Activated CD4-positive, CD25-positive, alpha-beta regulatory T cell (primary cell): ENCODE results near the gene PRKAB1.
"Not testable (repeated sequence)": the region's sequence is repeated elsewhere in the genome, so short reads cannot be mapped to it uniquely, and the experiment has no call there.

Experiments
- DNase-seq, 4 experiments: peaks; one replicate each; lab custom pipeline; 2025; lab: John Stamatoyannopoulos, UW

PRKAB1 gene

GRCh38 chr12:119685375-119685774, 17.4 kb downstream of the PRKAB1 start:
- no peak for DNase-seq

GRCh38 chr12:119686355-119686754, 18.4 kb downstream of the PRKAB1 start:
- DNase-seq, result no peak

DNA sequence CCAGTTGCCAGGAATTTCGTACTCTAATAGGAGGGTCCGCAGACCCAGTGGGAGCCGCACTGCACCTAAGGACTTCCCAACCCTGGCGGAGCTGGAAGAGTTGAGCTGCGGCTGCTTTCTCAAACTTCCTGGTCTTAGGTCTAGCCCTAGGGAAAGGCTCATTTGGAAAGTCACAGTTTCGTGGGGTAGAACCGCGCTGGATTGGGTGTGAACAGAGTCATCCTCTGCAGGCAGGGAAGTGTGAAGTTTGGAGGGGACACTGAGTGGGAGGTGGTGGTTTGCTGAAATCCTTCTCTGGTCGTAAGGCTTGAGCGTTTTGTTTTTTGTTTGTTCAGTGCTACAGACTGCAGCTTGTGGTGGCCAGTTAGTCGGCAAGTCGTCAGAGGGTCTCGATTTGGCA, 18.8 kb downstream of the PRKAB1 start:
- no peak for DNase-seq

GRCh38 chr12:119687406-119687805, 19.5 kb downstream of the PRKAB1 start:
- no peak for DNase-seq

GRCh38 chr12:119687879-119688278, 19.9 kb downstream of the PRKAB1 start:
- no peak for DNase-seq

DNA sequence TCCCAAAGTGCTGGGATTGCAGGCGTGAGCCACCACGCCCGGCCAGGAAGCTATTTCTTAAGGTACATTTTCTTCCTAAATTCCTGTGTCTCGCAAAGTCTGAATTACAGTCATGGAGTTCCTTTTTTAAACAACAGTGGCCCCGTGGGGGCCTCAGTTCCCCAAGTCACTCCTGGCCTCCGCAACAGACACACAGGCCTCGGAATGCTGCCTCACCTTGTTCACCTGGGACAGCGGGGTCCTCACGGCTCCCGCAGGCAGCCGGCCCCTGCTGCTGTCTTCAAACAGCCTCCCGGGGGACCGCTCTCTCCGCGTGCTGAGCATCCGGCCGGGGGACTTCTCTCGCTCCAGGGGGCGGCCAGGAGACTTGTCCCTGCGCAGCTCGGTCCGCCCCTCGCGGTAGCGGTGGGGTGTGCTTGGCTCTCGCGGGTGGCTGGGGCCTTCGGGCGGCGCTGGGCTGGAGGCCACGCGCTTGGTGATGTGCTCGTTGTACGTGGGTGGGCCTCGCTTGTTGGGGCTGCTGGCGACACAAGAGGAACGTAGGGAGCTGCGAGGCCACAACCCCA, 22.1 kb downstream of the PRKAB1 start:
- no peak for DNase-seq

- DNase-seq, result no peak
Measured at GRCh38 chr12:119691202-119691810, 23.4 kb downstream of the PRKAB1 start.

DNA sequence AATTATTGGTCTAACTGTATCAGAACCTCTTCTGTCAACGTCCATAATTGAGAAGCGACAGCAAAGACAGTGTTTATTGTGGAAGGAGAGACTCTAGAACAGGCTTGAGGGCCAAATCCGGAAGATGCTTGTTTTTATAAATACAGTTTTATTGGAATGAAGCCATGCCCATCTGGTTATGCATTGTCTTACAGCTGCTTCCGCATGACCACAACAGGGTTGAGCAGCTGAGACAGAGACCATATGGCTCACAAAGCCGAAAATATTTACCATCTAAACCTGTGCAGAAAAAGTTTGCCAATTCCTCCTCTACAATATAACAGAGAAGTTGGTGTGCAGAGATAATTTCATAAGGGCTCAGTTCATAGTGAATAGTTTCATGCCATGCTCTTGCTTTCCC, 24.5 kb downstream of the PRKAB1 start:
- no peak for DNase-seq

GRCh38 chr12:119692997-119693396, 25.1 kb downstream of the PRKAB1 start:
- no peak for DNase-seq

- DNase-seq, result no peak
Measured at GRCh38 chr12:119693511-119693910, 25.6 kb downstream of the PRKAB1 start.

DNA sequence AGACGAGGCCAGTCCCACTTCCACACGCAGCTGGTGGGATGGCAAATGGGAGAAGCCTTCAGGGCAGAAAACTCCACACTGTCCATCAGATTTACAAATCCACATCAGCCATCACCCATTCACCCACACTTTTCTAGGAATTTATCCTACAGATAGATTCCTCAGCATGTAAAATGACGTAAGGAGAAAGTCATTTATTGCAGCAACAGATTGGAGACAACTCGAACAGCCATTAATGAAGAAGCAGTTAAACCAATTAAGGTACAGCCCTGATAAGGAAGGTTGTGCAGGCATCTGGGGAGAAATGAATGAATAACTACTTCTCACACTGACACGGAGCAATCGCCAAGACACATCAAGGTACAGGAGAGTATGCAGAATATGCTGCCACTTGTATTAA, 26.2 kb downstream of the PRKAB1 start:
- DNase-seq, result no peak

DNA sequence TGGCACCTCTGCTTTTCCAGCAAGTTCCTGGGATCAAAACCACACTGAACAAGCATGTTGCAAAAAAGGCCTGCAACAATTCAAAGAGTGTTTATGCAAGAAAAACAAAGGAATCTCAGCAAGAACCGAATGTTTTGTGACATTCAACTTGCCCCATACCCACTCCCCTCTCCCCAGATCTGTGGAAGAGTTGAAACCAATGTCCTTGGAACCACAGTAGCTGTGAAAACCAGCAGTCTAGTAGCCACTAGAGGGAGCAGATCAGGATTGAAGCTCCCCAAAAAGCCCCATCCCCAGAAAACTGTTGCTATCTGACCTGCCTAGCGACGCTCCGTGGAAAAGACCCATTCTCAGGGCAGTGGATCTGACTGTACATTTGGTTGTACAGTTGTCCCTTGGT, 27.1 kb downstream of the PRKAB1 start:
- no peak for DNase-seq

DNA sequence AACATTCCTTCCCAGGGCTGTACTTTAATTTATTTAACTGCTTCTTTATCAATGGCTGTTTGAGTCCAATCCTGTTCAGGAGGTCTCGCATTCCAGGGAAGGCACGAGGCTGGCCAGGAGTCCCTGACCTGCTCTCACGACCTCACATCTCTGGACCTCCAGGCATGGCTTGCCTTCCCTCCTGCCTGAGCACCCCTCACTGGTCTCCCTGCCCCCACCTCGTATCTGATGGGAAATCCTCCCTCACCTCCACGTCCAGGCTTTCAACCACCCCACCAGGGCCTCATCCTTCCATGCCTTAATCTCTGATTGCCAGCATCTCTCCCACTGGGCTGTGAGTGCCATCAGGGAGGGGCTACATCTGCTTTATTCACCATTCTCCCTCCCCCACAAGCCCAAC, 29.0 kb downstream of the PRKAB1 start:
- DNase-seq, result no peak

DNA sequence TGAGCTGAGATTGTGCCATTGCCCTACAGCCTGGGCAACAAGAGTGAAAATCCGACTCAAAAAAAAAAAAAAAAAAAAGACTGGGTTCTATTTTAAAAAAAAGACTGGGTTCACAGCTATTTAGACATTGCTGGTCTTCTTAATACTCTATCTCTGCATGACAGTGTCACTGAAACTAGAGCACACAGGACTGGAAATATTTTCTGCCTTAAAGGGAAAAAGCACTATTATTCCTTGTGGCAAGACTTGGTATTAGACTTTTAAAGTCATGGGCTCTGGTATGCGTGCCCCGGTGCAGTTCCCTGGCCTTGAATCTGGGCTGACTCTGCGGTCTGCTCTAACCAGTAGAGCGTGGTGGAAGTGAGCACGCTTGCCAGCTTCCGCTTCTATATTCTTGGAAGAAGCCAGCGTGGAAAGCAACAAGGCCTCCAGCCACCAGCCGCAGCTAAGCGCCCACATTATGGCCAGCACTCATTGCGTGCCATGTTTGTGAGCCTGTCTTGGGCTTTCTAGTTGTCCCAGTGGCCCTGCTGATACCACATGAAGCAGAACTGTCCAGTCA, 31.3 kb downstream of the PRKAB1 start:
- DNase-seq, result no peak

- no peak for DNase-seq
Measured at GRCh38 chr12:119700078-119700477, 32.1 kb downstream of the PRKAB1 start.

DNA sequence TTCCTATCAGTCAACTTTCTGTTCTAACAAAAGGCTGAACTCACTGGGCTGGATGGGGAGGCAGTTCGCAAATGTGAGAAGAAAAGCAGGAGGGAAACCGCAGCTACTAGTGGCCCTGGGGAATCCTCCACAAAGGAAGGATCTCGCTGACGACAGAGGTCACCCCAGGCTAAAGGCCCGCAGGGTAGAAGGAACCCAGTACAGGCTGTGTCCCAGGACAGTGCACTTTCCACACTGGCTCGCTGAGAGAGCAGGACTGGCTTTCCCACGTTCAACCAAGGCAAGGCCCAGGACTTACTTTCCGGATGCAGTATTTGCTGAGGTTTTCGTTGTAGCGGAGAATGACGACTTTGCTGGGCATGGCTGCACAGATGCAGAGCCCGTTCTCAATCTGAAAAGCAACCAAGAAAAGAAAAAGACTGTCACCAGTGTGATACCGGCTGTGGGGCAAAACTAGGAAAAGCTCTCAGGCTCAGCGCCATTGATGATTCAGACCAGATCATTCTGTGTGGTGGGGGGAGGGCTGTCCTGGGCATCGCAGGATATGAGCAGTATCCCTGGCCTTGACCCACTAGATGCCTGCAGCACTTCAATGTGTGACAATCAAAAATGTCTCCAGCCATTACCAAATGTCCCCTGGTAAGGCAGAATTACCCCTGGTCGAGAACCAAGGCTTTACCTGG, 36.3 kb downstream of the PRKAB1 start:
- DNase-seq, result no peak

GRCh38 chr12:119705182-119705581, 37.2 kb downstream of the PRKAB1 start:
- DNase-seq, result no peak

GRCh38 chr12:119706427-119706826, 38.5 kb downstream of the PRKAB1 start:
- DNase-seq, result not testable (repeated sequence)

- no peak for DNase-seq
Measured at GRCh38 chr12:119710374-119710964, 42.5 kb downstream of the PRKAB1 start.

DNA sequence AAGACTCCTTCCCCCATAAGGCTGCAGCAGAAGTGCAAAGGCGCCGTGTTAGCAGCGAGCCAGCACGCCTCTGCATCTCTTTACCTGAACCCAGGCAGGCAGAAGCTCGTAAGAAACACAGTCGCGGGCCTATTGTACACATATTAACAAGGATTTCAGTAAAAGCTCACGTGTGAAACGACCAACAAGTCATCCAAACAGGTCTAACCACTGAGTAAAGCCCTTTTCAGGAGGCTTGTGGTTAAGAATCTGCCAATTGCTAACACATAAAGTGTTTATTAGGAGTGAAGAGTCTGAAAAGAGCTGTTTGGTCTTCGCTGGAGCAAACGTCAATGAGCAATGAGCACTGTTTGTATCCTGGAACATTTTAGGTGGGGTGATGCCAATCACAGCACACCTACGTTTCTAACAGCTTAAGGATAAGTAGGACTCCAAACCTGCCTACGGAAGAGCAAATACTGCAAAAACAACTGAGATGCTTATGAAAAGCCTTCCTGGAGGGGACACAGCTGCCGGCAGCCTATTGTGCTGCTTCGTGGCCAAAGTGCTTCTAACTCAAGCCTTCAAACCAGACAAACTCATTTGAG, 43.1 kb downstream of the PRKAB1 start:
- DNase-seq, result no peak

GRCh38 chr12:119711693-119712092, 43.8 kb downstream of the PRKAB1 start:
- DNase-seq, result no peak

DNA sequence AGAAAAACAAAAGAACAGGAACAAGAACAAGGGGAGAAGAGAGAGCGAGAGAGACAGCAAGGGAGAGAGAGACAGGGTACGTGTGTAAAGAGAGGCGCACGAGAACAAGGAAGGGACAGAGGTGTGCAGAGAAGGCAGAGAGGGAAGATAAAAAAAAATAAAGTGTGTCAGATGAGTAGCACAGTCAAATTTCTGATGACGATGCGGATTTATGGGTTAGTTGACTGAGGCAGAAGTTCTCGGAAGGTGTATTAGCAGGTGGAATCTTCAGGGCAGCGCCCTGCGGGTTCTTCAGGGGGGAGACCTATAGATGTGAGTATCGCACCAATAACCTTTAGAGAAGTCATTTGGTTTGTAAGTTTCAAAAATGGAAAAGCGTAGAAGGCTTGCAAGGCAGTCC, 44.8 kb downstream of the PRKAB1 start:
- no peak for DNase-seq
